GM15510 (cell line): ENCODE results near the gene GALNT7.
A peak's percentile ranks its signal among the peaks of the same experiment; 100 is the strongest.

ENCODE experiments used
- POLR2A ChIP-seq: IDR thresholded peaks from 3 replicates; pipeline ENCODE4 v1.6.1; 2011; ENCODE audit warnings: borderline replicate concordance; ENCODE audit not compliant: insufficient read length; ENCODE audit errors: extremely low read depth

GALNT7 gene

GRCh38 chr4:173168396-173169177 is at the start of gene GALNT7:
Gene GALNT7 (plus strand): TSS chr4:173168811. CDS start chr4:173168836, 25 bp downstream.
- TF ChIP-seq POLR2A, result peak; percentile 21

GRCh38 chr4:173119818-173120217 is 48.8 kb upstream of the GALNT7 start:
- TF ChIP-seq POLR2A, result no peak

- no peak for TF ChIP-seq POLR2A
Observed at GRCh38 chr4:173121076-173121561, 47.5 kb upstream of the GALNT7 start.

GRCh38 chr4:173124209-173124865 is 44.3 kb upstream of the GALNT7 start:
- TF ChIP-seq POLR2A, result no peak

- no peak for TF ChIP-seq POLR2A
Observed at GRCh38 chr4:173125216-173125812, 43.3 kb upstream of the GALNT7 start.

- TF ChIP-seq POLR2A, result no peak
Observed at GRCh38 chr4:173128199-173128890, 40.3 kb upstream of the GALNT7 start.

GRCh38 chr4:173130687-173131086 is 37.9 kb upstream of the GALNT7 start:
- TF ChIP-seq POLR2A, result no peak

- no peak for TF ChIP-seq POLR2A
Observed at GRCh38 chr4:173134426-173134825, 34.2 kb upstream of the GALNT7 start.

- TF ChIP-seq POLR2A, result no peak
Observed at GRCh38 chr4:173135241-173135847, 33.3 kb upstream of the GALNT7 start.

- no peak for TF ChIP-seq POLR2A
Observed at GRCh38 chr4:173138624-173139023, 30.0 kb upstream of the GALNT7 start.

GRCh38 chr4:173139561-173139960 is 29.1 kb upstream of the GALNT7 start:
- TF ChIP-seq POLR2A, result no peak

- TF ChIP-seq POLR2A, result no peak
Observed at GRCh38 chr4:173145131-173145530, 23.5 kb upstream of the GALNT7 start.

- TF ChIP-seq POLR2A, result no peak
Observed at GRCh38 chr4:173146456-173146855, 22.2 kb upstream of the GALNT7 start.

- TF ChIP-seq POLR2A, result no peak
Observed at GRCh38 chr4:173151496-173151895, 17.1 kb upstream of the GALNT7 start.
